ENCODE data around the gene PCSK6. TPM values are rescaled to one million over a fixed set of nuclear protein-coding genes. Genes with fewer than 3 reads are reported as not detected.
A peak's percentile ranks its signal among the peaks of the same experiment; 100 is the strongest.

PCSK6 gene
- total RNA-seq, 1 donor from 2014 or later, result 6.8 TPM

DNA sequence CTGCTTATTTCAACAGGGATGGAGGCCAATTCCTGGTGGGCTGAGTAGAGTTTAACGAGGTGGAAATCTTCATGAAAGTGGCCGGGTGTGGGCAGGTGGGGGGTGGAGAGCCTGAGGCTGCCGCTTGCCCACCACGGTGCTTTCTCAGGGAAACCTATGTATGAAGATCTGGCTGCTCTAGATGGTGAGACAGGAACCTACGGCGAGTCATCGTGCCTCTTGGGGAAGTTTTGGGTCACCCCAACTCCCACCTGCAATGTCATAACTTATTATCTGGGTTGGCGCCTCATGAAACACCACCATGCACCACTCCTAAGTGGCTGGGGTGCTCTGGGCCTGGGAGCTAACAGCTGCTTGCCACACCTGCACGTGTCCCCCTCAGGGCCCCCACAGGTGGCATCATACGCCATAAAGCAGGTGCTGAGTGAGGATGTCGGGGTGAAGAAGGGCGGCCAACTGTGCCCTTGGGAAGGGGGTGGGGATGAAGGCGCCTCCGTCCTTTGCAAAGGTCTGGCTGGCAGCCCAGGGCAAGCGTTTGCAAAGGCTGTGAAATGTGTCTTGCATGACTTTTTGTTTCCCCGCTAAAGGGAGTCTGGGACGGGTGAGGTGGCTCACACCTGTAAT lies 166.5 kb downstream of the PCSK6 start:
- DNase-seq (ENCODE audit: low read depth), result no peak
- Histone ChIP-seq H3K36me3 (ENCODE audit: control insufficient read depth, insufficient read depth, low read length) (no peaks in the 10 kb centered on the region), H3K27me3 (ENCODE audit: control insufficient read depth, insufficient read depth, low read length) (peaks cover 5% of the 10 kb centered on the region), H3K4me3 (ENCODE audit: low read depth, low read length) (no peak overlapping the region)
- TF ChIP-seq, protein P1, sequence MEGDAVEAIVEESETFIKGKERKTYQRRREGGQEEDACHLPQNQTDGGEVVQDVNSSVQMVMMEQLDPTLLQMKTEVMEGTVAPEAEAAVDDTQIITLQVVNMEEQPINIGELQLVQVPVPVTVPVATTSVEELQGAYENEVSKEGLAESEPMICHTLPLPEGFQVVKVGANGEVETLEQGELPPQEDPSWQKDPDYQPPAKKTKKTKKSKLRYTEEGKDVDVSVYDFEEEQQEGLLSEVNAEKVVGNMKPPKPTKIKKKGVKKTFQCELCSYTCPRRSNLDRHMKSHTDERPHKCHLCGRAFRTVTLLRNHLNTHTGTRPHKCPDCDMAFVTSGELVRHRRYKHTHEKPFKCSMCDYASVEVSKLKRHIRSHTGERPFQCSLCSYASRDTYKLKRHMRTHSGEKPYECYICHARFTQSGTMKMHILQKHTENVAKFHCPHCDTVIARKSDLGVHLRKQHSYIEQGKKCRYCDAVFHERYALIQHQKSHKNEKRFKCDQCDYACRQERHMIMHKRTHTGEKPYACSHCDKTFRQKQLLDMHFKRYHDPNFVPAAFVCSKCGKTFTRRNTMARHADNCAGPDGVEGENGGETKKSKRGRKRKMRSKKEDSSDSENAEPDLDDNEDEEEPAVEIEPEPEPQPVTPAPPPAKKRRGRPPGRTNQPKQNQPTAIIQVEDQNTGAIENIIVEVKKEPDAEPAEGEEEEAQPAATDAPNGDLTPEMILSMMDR (IDR thresholded peaks at IDR 0.05; ENCODE audit: insufficient read depth, low read length, severe bottlenecking), result no peak
- no peak for FAIRE-seq

DNA sequence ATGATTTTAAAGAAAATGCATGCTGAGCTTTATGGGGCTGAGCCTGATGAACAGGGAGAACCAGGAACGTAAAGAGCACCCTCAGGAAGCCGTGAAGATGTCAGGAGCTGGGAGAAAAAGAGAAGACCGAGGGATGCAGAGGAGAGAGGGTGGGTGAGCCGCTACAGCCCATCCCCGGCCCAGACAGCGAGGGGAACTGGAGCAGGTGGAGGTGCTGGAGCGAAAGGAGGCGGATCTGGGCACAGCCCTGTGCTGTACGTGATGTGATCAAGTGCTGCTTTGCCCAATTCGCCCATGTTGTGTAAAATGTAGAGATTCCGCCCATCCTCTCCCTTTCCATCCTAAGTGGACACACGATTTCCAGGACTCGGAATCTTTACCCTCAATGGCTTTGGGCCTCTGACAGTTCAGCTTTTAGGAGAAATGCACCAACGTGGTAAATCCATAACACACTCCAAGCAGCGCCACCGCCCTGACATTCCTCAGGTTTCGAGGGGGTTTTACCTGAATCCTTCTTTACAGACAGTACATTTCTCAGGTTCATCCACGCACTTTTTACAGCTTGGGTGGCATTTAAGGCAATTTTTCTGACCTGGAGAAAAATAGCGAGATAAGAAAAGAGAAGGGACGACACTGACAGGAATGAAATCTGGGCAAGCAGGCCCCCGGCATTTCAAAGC lies 167.4 kb downstream of the PCSK6 start:
- FAIRE-seq (peak; percentile 47), DNase-seq (ENCODE audit: low read depth) (no peak)
- H3K36me3 ChIP-seq (ENCODE audit: control insufficient read depth, insufficient read depth, low read length), result no peaks in the 10 kb centered on the region
- H3K4me3 ChIP-seq (ENCODE audit: low read depth, low read length), result no peak overlapping the region
- TF ChIP-seq, protein P1 (IDR thresholded peaks at IDR 0.05; ENCODE audit: insufficient read depth, low read length, severe bottlenecking), result no peak
- peaks cover 5% of the 10 kb centered on the region for H3K27me3 ChIP-seq (ENCODE audit: control insufficient read depth, insufficient read depth, low read length)

DNA sequence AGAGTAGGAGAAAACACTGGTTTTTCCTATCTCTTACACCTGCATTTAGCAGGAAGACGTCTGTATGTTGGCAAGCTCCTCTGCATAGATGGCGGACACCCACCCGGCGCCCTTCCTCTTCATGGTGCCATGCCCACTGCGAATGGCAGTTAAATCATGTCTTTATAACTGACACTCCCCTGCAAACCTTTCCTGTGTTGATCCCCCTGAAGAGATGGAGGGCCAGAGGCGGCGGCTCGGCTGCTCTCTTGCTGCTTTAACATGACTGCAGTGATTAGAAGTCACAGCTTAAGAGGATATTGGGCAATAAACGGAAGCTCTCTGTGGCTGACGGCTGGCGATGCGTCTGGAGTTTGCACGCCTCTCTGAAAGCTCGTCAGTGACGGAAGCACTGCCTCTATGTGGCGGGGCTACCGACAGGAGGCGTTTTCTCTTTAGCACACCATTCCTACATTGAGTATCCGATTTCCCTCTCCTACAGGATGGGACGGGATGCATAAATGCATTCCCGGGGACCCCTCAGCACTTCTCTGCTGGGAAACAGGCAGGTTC lies 168.9 kb downstream of the PCSK6 start:
- FAIRE-seq (no peak), DNase-seq (ENCODE audit: low read depth) (peak; percentile 21)
- H3K36me3 ChIP-seq (ENCODE audit: control insufficient read depth, insufficient read depth, low read length), result no peaks in the 10 kb centered on the region
- no peak overlapping the region for H3K4me3 ChIP-seq (ENCODE audit: low read depth, low read length)
- H3K27me3 ChIP-seq (ENCODE audit: control insufficient read depth, insufficient read depth, low read length), result peaks cover 5% of the 10 kb centered on the region
- TF ChIP-seq, protein P1 (IDR thresholded peaks at IDR 0.05; ENCODE audit: insufficient read depth, low read length, severe bottlenecking), result peak; percentile 26

DNA sequence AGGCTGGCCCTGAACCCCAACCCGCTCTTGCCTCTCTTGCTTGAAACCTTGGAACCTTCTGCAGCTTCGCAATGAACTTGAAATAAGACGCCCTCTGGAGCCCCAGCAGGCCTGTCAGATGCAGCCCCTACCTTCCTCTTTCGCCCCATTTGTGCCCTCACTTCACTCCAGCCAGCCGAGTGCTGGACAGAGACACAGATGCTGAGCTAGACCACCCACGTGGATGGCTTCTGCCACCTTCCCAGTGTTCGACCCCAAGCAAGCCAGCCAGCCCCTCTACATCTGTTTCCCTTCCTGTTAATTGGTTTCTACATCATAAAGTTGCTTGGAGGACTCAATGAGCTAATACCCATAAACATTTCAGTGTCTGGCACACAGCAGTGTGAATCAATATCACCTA lies 170.7 kb downstream of the PCSK6 start:
- DNase-seq (ENCODE audit: low read depth), result no peak
- H3K27me3 ChIP-seq (ENCODE audit: control insufficient read depth, insufficient read depth, low read length), result peaks cover 5% of the 10 kb centered on the region
- FAIRE-seq, result no peak

DNA sequence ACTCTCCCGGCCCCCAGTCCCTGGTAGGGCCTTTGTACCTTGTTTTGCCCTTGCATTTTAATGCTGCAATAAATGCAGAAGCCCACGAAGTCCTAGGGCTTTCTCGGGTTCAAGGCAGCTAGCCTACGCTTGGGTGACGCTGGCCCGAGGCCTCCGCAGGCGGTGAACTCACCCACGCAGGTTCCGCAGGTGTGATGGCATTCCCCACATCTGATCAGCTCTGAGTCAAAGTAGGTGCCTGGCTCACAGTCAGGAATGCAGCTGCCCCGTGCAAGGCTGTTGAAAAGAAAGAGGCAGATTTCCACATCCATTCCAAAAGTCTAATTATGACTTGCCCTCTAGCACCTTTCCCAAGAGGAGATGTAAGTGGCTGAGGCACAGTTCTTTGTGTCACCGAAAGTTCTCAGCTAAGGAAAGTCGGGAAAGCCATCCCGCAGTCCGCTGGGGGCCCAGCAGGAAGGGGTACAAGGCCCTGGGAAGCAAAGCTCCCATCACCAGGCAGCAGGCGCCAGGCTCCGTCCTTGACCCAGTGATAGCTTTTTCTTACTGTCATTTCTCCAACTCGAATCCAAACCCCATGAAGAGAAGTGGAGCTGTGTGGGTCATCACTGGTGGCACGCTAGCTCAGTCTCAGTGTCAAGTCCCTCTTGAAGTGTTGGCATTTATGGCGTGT lies 171.2 kb downstream of the PCSK6 start:
- no peak overlapping the region for H3K4me3 ChIP-seq (ENCODE audit: low read depth, low read length)
- no peaks in the 10 kb centered on the region for H3K36me3 ChIP-seq (ENCODE audit: control insufficient read depth, insufficient read depth, low read length)
- TF ChIP-seq, protein P1 (IDR thresholded peaks at IDR 0.05; ENCODE audit: insufficient read depth, low read length, severe bottlenecking), result no peak
- peaks cover 5% of the 10 kb centered on the region for H3K27me3 ChIP-seq (ENCODE audit: control insufficient read depth, insufficient read depth, low read length)
- DNase-seq (ENCODE audit: low read depth) (peak; percentile 73), FAIRE-seq (no peak)

More for the DNA sequence above, 170.7 kb downstream of the PCSK6 start:
- Histone ChIP-seq H3K36me3 (ENCODE audit: control insufficient read depth, insufficient read depth, low read length) (no peaks in the 10 kb centered on the region), H3K4me3 (ENCODE audit: low read depth, low read length) (no peak overlapping the region)
- TF ChIP-seq, protein P1 (IDR thresholded peaks at IDR 0.05; ENCODE audit: insufficient read depth, low read length, severe bottlenecking), result no peak

All from bronchial epithelial cell (primary cell).